ENCODE results near the gene IL1RAP.

- no peak for TF ChIP-seq EZH2 (IDR thresholded peaks at IDR 0.05; ENCODE audit: borderline replicate concordance, low read length)
- TF ChIP-seq, protein P1, sequence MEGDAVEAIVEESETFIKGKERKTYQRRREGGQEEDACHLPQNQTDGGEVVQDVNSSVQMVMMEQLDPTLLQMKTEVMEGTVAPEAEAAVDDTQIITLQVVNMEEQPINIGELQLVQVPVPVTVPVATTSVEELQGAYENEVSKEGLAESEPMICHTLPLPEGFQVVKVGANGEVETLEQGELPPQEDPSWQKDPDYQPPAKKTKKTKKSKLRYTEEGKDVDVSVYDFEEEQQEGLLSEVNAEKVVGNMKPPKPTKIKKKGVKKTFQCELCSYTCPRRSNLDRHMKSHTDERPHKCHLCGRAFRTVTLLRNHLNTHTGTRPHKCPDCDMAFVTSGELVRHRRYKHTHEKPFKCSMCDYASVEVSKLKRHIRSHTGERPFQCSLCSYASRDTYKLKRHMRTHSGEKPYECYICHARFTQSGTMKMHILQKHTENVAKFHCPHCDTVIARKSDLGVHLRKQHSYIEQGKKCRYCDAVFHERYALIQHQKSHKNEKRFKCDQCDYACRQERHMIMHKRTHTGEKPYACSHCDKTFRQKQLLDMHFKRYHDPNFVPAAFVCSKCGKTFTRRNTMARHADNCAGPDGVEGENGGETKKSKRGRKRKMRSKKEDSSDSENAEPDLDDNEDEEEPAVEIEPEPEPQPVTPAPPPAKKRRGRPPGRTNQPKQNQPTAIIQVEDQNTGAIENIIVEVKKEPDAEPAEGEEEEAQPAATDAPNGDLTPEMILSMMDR (conservative IDR thresholded peaks at IDR 0.05 in 1 of 2, IDR thresholded peaks at IDR 0.05 in 1 of 2; ENCODE audit: extremely low read depth in 1 of 2, insufficient read depth in 1 of 2, low read depth in 1 of 2, low read length in 2 of 2) = no peak
These were observed 105.5 kb downstream of the IL1RAP start for GRCh38 chr3:190619353-190619752.

All from mammary epithelial cell (primary cell).